Measurements from ENCODE around the gene SGK2. TPM values are rescaled to one million over a fixed set of nuclear protein-coding genes. Genes with fewer than 3 reads are reported as not detected.

Gene SGK2
- total and polyA plus RNA-seq, 9 of the 15 experiments (the other 6 are each of a cell fraction or from before 2014, with no cell fraction given) = 0.07 to 0.31 (median 0.15) TPM; not detected in 2

DNA sequence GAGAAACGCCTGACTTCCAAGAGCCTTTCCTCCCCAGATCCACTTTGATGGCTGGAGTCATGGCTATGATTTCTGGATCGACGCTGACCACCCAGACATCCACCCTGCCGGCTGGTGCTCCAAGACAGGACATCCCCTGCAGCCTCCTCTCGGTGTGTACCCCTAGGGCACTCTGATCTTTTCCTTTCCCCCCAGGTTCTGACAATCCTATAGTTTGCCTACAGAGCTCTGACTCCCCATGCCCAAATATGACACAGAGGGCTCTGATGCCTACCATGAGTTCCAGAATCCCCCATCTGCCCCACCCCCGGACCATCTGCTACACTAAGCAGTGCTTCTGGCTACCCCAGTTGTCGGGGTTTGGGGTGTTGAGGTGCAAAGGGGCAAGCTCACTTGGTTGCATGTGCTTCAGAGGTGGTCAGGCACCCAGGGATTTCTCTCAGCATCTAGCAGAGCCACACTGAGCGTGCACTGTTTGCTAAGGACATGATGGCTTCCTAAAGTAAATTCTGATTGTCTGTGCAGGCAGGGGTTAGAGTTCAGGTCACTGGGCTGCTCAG is 24.0 kb upstream of the SGK2 start (continued):
- TF ChIP-seq BRD9 (IDR thresholded peaks at IDR 0.05; ENCODE audit: low read depth, partially characterized antibody) = no peak
- TF ChIP-seq JUN (IDR thresholded peaks at IDR 0.05; ENCODE audit: borderline replicate concordance, low read depth, low read length) = no peak
- no peak for TF ChIP-seq JUN (CRISPR knock-in tag; IDR thresholded peaks at IDR 0.05; ENCODE audit: borderline replicate concordance)

DNA sequence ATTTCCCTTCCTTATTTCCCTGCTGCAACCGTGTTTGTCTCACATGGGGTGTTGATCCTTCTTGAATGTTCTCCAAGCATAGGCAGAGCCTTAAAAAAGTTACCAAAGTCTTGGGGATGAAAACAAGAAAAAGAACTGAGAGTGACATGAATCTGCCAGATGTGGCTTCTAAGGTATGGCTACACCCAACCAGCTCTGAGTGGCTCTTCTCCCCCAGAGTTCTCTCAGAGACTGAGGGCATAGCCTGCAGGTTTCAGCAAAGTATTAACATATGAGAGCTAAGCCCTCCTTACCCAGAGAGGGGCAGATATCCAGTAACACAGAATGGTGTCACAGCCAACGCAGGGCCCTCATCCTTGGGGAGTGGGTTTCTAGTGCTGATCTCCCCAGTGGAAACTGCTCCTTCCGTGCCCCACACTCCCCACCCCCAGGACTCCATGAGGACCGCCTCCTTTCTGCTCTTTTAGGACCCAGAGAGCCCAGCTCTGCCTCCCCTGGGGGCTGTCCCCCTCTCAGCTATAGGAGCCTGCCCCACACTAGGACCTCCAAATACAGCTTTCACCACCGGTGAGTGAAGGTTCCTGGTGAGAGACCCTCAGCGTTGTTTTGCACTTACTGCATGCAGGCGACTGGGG is 23.3 kb upstream of the SGK2 start:
- Histone ChIP-seq H3K27ac (ENCODE audit: extremely low read depth, low read depth, low read length) (no peak overlapping the region), H3K4me2 (ENCODE audit: insufficient read depth, low read length) (no peak overlapping the region), H3K27me3 (ENCODE audit: control insufficient read depth in 2 of 2, insufficient read depth in 2 of 2, low read length in 2 of 2) (no peaks in the 10 kb centered on the region), H4K20me1 (replicated peaks; ENCODE audit: control insufficient read depth, insufficient read depth, low read length) (no peaks in the 10 kb centered on the region), H3K9me3 (replicated peaks; ENCODE audit: control insufficient read depth, insufficient read depth, low read depth, low read length) (no peaks in the 10 kb centered on the region), H3K4me3 (no peak overlapping the region), H3K9ac (ENCODE audit: insufficient read depth in 1 of 2, low read depth in 2 of 2, low read length in 2 of 2) (no peak overlapping the region), H3K9me1 (ENCODE audit: control insufficient read depth, insufficient read depth, low read length) (peaks cover 6% of the 10 kb centered on the region), H3K4me1 (replicated peaks in 1 of 2; ENCODE audit: control insufficient read depth in 2 of 2, insufficient read depth in 2 of 2, low read length in 2 of 2) (peaks cover 18 to 27% of the 10 kb centered on the region in 2 experiments; a peak in 4 of 5 replicates), H3K79me2 (ENCODE audit: control insufficient read depth, insufficient read depth, low read length) (no peaks in the 10 kb centered on the region), H3K36me3 (ENCODE audit: control insufficient read depth, insufficient read depth, low read length) (peaks cover 9% of the 10 kb centered on the region; the same call in 2 of the 3 replicates), H2AFZ (ENCODE audit: low read depth, low read length) (no peak overlapping the region)
- DNase-seq (ENCODE audit: extremely low read depth in 1 of 4, low spot score in 3 of 4) = no peak
- intact Hi-C loops (cut with micrococcal nuclease) (loop anchor here (5.0 to 10.0 kb wide), 2 partner anchors 88 to 549 kb away; no protein-coding TSS in a partner anchor), in situ Hi-C loops (cut with MboI) (no loop called here)
- 50% methylated on average over 7 of the region's 7 CpGs for WGBS (ENCODE audit: insufficient coverage, low coverage, missing lambda C conversion rate)
- ChIA-PET CTCF (ENCODE audit: low intra/inter-chr PET ratio) (no interaction called here), POLR2A (interaction anchor here (0.6 kb wide), 1 partner anchor 86 kb away, joined by 3 read pairs; no protein-coding TSS in a partner anchor)
- FAIRE-seq = no peak
- ATAC-seq = no peak
- BruUV-seq (replicated peaks) = no TSS peak
- TF ChIP-seq CHD1 (IDR thresholded peaks at IDR 0.05; ENCODE audit: low read length) (no peak), TOE1 (IDR thresholded peaks at IDR 0.05; ENCODE audit: borderline replicate concordance) (no peak), TOE1 (CRISPR knock-in tag; IDR thresholded peaks at IDR 0.05; ENCODE audit: borderline replicate concordance, low read depth) (no peak), ELF2 (CRISPR knock-in tag; IDR thresholded peaks at IDR 0.05) (no peak), ZNF23 (CRISPR knock-in tag; IDR thresholded peaks at IDR 0.05) (no peak), ZFP30 (CRISPR knock-in tag; IDR thresholded peaks at IDR 0.05; ENCODE audit: borderline replicate concordance) (no peak), LEF1 (IDR thresholded peaks at IDR 0.05) (no peak), GTF2F1 (IDR thresholded peaks at IDR 0.05; ENCODE audit: low read depth, low read length) (no peak), BACH1 (tag; IDR thresholded peaks at IDR 0.05) (no peak), POLR3G (IDR thresholded peaks at IDR 0.05; ENCODE audit: extremely low read depth, insufficient read length, insufficient replicate concordance) (no peak), HDAC1 (IDR thresholded peaks at IDR 0.05) (no peak), SMARCB1 (IDR thresholded peaks at IDR 0.05; ENCODE audit: insufficient read length, low read depth) (no peak)
- TF ChIP-seq, protein P1, sequence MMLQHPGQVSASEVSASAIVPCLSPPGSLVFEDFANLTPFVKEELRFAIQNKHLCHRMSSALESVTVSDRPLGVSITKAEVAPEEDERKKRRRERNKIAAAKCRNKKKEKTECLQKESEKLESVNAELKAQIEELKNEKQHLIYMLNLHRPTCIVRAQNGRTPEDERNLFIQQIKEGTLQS (IDR thresholded peaks at IDR 0.05) = no peak
- TF ChIP-seq, protein P1 (CRISPR knock-in tag; conservative IDR thresholded peaks at IDR 0.05) = no peak
- TF ChIP-seq, protein P2, sequence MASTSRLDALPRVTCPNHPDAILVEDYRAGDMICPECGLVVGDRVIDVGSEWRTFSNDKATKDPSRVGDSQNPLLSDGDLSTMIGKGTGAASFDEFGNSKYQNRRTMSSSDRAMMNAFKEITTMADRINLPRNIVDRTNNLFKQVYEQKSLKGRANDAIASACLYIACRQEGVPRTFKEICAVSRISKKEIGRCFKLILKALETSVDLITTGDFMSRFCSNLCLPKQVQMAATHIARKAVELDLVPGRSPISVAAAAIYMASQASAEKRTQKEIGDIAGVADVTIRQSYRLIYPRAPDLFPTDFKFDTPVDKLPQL (IDR thresholded peaks at IDR 0.05; ENCODE audit: extremely low read depth, insufficient read length) = no peak

Measured in K562 (cell line).